HG03066 (cell line): ENCODE results near the gene PISD.

Experiments
- ATAC-seq: cut with Tn5 transposase; IDR thresholded peaks from one replicate; pipeline ENCODE4 v1.9.1; 2021; ENCODE audit warnings: low read depth; ENCODE audit not compliant: unreplicated experiment

PISD gene

GRCh38 chr22:31653944-31654343 lies 8.1 kb downstream of the PISD start:
- ATAC-seq = no peak

- no peak for ATAC-seq
Measured at GRCh38 chr22:31652911-31653684, 8.9 kb downstream of the PISD start.

GRCh38 chr22:31652088-31652487 lies 9.9 kb downstream of the PISD start:
- ATAC-seq = no peak

- no peak for ATAC-seq
Measured at GRCh38 chr22:31651664-31652063, 10.4 kb downstream of the PISD start.

GRCh38 chr22:31650391-31650790 lies 11.6 kb downstream of the PISD start:
- no peak for ATAC-seq

GRCh38 chr22:31647523-31648320 lies 14.3 kb downstream of the PISD start:
- no peak for ATAC-seq

GRCh38 chr22:31647066-31647465 lies 14.9 kb downstream of the PISD start:
- ATAC-seq = no peak

- no peak for ATAC-seq
Measured at GRCh38 chr22:31646186-31647019, 15.6 kb downstream of the PISD start.

GRCh38 chr22:31639436-31640039 lies 22.5 kb downstream of the PISD start:
- no peak for ATAC-seq

GRCh38 chr22:31637891-31638618 lies 24.0 kb downstream of the PISD start:
- ATAC-seq = peak; percentile 49

GRCh38 chr22:31637447-31637890 lies 24.5 kb downstream of the PISD start:
- ATAC-seq = peak; percentile 66

GRCh38 chr22:31635638-31636306 lies 26.2 kb downstream of the PISD start:
- no peak for ATAC-seq

- ATAC-seq = no peak
Measured at GRCh38 chr22:31631436-31631835, 30.6 kb downstream of the PISD start.

- ATAC-seq = peak; percentile 44
Measured at GRCh38 chr22:31630331-31631329, 31.4 kb downstream of the PISD start.

GRCh38 chr22:31629741-31630184 lies 32.3 kb downstream of the PISD start:
- no peak for ATAC-seq

GRCh38 chr22:31628969-31629708 lies 32.9 kb downstream of the PISD start:
- no peak for ATAC-seq

- no peak for ATAC-seq
Measured at GRCh38 chr22:31628362-31628761, 33.7 kb downstream of the PISD start.
